CD4-positive, alpha-beta T cell treated with Interleukin-21 for 1 hour (primary cell): Measurements from ENCODE around the gene ASB7.
"Not testable (repeated sequence)": the region's sequence is repeated elsewhere in the genome, so short reads cannot be mapped to it uniquely, and the experiment has no call there.

Experiments used
- DNase-seq: peaks from one replicate; pipeline ENCODE4 v3.0.0-alpha.2; 2020

Gene ASB7

DNA sequence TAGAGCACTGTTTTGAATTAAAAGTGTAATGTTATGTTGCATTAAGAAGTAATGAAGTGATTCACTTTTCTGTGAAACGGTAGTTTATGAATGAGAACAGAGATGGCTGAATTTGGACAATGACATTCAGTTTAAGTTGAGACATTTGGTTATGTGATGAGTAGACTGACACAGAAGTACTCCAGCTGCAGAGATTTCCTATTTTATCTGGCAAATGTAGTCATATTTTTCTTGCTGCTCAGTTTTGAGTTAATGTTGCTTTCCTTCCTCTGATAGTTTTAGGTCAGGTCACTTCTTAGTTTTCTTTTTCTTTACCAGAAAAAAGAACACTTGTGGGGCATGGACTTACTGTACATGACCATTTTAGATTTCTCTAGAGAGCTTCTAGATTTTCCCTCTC lies 51.2 kb downstream of the ASB7 start:
- DNase-seq, result no peak

DNA sequence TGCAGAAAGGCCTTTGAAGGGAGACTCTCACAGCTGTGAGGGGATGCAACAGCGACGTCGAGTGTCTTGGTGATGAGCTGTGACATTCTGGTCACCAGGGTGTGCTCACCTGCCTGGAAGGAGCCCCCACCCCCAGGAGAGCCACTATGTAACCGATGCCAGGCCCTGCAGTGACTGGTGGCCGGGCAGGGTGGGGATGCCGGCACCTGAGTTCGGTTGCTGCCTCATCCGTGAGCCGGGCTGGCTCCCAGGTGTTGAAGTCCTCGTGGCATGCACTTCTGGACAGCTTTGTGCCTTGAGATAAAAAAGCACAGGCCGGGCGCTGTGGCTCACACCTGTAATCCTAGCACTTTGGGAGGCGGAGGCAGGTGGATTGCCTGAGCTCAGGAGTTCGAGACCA lies 56.5 kb downstream of the ASB7 start:
- DNase-seq, result no peak

DNA sequence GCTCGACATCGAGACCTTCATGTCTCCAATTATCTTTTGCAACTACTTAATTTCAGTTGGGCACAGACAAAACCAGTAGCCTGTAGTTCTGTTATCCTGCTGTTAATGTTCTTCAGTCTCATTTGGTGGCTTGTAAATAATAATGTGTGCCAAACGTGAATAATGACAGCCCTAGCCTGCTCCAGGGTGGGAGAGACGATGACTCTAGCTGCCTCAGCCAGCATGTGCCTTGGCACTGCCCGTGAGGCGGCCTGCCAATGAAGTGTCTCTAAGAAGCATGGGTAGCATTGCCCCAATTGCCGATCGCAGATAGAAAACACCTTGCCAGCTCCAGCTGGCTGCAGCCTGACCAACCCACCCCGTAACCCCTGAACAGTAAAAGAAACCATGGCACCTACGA lies 58.8 kb downstream of the ASB7 start:
- no peak for DNase-seq

DNA sequence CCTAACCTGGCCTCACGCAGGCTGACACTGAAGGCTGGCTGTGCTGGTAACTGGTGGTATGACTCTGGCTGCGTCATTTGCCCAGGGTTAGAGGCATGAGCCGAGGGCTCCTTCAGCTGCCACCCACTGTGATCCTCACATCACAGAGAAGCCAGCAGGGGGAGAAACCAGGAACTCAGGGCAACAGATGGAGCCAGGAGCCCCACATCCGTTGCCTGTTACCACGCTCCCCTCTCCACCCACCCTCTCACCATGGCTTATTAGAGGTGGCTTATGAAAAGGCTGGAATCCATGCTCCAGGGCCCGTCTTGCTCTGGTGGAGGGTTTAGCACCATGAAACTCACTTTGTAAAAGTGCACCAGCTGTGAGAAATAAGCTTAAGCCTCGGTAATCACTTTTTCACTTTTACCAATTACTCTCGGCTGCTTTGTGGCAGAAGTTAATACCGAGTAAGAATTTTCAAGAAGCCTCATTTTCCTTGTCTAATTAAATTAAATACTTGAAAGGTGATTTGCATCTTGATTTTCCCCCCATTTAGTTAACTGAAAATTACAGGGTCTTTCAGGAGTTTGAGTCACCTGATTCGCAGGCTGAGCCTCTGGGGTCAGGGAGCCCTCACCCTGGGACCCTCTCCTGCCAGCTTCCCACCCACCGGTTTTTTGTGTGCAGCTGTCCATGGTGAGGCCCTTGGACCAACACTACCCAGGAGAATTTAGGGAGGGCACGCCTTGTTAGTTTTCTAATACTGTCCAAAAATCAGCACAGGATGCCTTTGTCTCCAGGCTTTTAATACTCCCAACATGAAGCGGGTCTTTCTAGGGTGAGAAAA lies 60.9 kb downstream of the ASB7 start:
- DNase-seq, result no peak

DNA sequence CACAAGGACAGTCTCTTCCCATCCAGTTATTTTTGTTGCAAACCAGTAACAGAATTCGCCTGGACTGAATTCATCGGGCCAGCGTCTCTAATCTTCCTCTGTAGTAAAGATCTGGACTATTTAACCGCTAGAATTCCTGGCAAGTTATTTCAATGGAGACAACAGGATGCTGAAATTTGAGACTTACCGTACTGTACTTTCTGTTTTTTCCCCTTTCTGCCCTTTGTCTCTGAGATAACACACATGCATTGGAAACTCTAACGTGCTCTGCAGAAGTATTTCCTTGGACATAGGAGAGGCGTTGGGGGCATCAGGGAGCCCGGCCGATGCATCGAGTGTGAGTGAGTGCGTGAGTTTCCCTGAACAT lies 61.5 kb downstream of the ASB7 start:
- no peak for DNase-seq

DNA sequence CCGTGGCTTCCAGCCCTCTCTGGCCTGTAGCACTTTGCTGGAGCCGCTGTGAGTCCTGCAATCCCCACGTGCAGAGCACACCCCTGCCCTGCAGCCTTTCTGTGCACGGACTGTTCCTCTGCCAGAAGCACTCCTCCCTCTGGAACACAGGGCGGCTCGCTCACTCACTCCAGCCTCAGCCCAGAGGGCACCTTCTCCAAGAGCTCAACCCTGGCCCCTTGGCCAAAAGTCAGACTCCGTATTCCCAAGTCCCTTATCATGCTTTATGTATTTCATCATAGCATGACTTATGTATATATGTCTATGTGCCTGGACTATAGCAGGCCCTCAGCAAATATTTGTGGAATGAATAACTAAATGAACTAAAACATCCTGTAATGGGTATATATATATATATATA lies 63.2 kb downstream of the ASB7 start:
- DNase-seq, result no peak

DNA sequence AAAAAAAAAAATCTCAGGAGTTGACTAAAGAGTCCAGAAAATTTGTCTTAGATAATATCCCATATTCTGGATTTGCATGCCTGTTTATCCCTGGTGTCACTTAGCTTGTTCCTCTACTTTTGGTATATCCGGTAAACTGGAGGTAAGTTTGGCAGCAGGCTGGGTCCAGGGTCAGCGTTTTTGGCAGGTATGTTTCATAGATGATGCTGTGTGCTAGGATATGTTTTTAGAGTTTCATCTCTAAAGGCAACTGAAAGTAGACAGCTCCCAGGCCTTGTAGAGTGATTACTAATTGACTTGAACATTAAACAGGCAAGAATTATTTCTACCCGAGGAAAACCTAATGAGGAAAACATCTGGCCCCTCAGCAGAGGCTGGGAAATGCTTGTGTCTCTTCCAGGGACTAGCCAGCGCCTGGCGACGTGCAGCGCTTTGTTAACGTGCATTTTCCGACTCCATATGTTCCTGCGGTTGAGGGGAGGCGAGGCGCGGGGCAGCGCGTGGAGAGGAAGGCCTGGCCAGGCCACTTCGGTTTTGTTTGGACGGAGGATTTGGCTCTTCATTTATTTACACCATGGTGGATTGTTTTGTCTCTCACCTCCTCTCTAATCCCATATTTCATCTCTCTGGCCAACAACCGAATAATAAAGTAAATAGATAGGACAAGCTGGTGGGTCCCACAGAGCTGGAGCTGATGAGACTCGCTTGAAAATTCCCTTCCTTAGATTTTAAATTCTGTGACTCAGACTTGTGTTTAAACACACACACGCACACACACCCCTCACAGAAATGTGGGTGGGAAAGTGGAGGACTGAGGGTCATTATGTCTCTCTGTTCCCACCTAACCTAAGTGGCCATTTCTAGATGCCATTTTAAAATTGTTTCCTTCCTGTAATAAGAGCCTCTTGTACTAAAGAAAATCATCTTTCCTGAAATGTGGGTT lies 65.3 kb downstream of the ASB7 start:
- no peak for DNase-seq

DNA sequence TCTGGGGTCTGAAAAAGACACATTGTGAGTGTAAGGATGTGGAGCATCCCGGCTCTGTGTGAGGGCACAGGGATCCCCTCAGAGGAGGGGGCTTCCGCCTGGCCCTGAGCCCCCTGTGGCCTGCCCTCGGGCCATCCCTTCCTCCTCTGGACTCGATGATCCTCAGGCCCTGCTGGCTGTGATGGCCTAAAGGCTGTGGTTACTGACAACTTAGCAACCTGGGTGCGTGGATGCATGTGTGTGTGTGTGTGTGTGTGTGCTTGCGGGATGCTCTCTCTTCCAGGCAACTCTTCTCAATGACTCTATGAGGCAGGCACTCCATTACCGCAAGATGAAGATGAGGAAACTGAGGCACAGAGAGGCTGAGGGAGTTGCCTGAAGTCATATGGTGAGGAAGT lies 66.0 kb downstream of the ASB7 start:
- no peak for DNase-seq

DNA sequence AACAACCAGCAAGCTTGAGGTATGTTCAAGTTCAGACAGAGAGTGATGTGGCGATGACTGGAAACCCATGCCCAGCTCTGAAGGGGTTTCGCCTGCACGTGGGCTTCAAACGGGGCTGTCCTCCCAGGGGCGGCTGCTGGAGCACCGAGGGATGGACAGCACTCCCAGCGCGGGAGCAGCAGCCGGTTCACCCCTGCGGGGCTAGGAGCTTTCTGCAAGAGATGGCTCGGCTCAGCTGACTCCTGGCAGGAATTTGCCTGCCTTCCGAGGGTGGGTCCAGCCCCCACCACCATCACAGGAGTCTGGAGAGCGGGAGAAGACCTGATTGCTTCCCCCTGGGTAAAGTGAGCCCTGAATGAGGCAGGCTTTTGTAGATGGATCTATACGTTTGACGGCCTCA lies 66.9 kb downstream of the ASB7 start:
- no peak for DNase-seq

DNA sequence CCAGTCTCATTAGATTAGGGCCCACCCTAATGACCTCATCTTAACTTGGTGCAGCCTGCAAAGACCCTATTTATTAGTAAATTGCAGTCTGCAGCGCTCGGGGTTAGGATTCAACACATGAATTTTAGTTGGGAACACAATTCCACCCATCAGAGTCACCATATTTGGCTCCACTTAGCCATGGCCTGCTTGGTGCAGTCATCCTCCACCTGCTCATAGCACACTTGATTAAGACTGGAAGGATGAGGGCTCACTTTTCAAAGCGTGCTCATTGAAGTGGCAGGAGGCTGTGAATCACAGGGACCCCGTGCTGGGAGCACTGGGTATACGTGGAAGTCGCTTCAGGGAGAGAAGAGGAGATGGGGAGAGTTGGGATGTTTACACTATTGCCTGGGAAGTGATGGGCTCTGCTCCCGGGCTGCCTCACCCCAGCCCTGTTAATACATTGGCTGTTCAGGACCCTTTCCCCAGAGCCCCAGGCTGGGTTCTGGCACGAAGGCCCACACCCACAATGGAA lies 68.2 kb downstream of the ASB7 start:
- no peak for DNase-seq

DNA sequence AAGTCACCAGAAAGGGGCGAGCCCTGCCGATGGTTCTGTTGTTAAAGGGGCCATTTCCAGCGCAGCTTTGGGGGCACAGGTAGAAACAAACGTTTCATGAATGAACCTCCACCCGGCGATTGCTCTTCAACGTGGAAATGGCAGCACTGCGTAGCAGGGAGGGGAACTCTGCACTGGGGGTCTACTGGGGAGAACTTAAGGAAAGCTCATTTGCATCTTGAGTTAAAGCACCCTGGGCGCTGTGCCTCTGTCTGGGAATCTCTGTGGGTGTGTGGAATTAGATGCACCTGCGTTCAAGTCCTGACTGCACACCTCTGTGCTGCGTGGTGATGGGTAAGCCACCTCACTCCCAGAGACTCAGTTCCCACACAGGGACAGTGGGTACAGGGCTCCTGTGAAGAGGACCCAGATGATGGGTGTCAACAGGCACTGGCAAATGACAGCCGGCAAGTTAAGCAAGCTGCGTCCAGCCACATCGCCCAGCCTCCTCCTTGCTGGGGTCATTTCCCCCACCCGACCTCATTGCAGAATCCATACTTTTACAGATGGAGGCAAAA lies 68.8 kb downstream of the ASB7 start:
- DNase-seq, result no peak

DNA sequence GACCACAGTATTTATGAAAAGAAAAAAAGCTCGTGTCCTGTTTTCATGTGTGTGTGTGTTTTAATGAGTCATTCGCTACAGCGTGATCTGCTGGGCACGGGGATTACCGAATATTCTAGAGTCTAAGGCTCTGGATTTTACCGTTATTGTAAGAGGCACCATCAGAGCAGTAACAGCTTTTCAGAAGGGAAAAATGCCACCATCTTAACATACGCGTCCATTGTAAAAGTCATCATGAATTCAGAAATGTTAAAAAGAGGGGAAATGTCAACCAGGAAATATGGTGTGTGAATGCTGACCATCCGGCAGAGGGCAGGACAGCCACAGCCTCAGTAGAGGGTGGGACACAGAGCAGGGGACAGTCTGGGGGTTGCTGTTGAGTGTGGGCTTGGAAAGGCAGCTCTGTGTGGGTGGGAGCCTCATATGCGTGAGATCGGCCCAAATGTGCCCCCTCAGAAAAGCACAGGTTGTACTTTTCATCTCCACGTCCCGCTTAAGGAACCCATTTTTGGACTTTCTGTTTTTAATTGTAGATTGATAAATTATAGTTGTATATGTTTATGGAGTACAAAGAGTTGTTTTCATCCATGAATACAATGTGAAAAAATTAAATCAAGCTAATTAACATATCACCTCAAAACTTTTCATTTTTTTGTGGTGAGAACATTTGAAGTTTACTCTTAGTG lies 69.6 kb downstream of the ASB7 start:
- no peak for DNase-seq

DNA sequence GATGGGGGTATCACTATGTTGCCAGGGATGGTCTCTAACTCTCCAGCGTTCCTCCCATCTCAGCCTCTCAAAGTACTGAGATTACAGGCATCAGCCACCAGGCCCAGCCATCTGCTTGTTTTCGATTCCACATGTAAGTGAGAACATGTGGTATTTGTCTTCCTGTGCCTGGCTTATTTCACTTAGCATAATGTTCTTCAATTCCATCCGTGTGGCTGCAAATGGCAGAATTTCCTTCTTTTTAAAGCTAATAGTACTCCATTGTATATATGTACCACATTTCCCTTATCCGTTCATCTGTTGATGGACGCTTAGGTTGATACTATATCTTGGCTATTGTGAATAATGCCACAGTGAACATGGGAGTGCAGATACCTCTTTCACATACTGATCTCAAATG lies 70.6 kb downstream of the ASB7 start:
- no peak for DNase-seq

DNA sequence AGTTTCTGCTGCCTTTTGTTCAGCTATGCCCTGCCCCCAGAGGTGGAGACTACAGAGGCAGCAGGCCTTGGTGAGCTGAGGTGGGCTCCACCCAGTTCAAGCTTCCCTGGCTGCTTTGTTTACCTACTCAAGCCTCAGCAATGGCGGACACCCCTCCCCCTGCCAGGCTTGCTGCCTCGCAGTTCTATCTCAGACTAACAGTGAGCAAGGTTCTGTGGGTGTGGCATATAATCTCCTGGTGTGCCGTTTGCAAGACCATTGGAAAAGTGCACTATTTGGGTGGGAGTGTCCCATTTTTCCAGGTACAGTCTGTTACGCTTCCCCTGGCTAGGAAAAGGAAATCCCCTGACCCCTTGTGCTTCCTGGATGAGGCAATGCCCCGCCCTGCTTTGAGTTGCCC lies 76.8 kb downstream of the ASB7 start:
- not testable (repeated sequence) for DNase-seq

DNA sequence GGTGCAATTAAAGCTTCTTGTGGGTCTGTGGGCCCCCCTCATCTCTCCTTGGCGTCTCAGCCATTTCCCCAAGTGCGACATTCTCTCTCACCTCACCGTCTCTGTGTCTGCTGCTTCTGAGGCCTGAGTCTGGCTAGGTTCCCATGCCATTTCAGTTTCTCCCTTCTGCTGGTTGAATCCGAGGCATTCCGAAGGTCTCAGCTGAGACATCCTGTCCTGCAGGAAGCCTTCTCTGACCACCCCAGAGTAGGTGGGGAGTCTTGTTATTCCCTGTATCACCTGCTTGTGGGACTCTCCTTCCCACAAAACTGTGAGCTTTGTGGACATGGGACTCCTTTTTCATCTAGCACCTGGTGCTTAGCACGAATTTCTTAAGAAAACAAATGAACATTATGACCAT lies 78.3 kb downstream of the ASB7 start:
- no peak for DNase-seq

DNA sequence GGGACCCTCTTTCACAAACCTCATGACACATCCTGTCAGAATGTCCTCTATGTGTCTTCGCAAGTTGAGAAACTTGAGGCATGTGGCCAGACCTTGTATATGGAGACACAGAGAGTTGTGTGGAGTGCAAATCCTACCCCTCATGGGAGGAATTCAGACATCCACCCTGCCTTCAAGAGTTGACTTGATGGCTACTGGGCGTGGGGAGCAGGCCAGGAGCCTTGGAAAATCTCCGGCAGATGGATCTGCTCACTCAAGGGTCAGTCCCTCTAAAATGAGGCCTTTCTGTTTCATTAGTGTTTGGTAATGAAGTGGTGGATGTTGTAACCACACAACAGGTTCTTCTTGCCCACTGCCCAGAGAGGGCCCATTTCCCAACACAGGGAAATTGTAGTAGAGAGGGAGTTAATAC lies 79.0 kb downstream of the ASB7 start:
- DNase-seq, result no peak

DNA sequence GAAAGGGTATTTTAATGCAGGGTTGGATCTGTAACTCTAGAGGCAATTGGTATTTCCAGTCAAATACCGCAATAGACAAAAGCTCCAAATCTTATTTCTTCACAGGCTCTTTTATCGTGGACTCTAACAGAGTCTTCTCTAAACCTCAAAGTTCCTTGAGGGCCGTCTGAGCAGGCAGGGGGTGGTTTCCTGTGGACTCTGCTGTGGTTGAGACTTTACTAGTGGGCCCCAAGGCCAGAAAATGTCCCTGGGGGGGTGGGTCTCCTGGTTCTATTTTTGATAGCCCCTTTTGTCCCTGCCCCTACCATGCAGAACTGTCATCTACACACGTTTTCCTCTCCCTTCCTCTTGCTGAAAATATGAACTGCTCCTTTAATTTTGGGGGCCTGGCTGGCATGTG lies 80.1 kb downstream of the ASB7 start:
- DNase-seq, result no peak

DNA sequence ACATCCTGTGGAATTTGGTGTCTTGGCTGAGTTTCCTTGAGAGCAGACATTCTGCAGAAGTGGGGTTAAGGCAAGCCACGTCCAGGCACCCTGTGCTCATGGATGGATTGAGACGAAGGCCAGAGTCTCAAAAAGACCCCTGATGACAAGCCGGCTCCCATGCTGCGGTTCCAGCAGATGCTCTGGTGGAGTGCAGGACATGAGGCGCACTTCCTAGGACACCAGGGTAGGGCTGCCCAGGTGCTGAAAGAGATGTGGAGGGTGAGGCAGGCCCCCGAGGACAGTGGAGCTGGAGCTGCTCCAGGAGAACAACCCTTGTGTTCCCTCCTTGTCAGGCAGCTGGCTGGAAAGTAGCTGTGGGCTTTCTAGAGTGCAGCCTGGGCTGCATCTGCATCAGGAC lies 81.0 kb downstream of the ASB7 start:
- no peak for DNase-seq

DNA sequence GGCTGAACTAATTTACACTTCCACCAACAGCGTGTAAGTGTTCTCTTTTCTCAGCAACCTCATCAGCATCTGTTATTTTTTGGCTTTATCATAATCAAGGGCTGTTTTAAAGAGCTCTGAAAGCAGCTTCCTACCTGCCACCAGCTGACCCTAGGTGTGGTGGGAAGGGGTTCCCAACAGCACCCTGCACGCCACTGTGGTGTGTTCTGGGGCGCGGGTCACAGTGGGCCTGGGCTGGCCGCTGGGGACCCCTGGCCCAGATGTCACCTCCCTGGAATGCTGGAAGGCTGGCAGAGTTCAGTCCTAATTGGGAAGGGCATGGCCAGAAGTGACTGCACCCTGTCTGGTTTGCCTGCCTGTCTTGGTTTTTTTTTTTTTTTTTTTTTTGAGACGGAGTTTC lies 82.2 kb downstream of the ASB7 start:
- no peak for DNase-seq

DNA sequence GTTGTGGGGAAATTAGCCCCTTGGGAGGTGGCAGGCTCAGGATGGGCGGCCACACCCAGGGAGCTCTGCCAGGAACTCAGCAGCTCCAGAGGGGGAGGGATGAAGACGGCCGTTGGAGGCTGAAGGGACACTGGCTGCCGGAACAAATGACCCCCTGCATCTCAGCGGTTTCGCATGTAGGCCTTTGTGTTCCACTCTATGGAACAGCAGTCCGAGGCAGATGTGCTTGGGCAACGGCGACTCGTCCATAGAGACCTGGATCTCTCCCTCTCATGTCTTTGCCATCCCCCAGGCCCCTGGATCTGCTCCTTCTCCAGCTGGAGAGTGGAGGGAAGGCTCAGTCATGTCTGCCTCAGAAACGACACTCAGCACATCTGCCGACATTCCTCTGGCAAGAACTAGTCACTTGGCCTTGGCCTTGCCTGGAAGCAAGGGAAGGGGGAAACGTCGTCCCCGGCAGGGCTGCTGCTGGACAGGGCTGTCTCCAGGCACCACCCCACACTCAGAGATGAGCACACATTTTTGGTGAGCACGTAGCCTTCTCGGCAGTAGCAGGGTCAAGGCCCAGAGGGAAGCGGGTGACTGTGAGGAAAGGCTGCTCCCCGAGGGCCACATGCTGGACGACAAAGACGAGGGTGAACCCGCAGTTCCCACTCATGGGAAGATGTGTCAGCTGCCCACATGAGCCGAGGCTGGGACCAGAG lies 83.8 kb downstream of the ASB7 start:
- no peak for DNase-seq

DNA sequence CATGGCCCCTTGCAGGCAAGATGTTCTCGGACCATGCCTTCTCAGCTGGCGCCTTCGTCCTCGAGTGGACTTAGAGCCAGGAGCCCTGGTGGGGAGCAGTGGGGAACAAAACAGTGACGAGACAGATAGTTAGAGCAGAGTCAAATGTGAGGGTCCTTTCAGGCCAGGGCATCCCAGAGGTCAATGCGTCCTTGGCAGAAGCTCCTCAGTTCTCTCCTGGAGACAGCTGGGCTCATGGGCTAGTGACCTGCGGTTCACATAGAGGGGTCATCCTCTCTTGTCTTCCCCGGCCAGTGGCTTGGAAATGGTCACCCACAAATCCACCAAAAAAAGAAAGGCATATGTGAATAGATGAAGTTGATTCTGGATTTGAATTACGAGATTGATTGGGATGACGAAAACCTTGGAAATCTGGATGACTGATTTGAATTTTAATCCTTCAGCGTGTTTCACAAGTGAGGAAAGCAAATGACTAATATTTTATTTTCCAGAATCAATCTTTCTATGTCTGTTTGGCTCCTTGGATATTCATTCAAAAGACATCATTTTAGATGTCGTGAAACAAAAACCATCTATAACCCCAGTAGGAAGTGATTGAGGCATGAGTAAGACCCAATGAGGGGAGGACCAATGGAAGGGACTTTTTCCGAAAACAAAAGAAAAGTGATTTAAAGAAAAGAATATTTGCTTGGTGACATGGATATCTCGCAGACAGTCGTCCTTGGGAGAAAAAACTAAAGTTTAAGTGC lies 84.5 kb downstream of the ASB7 start:
- no peak for DNase-seq
